ENCODE data around the gene BTBD8. TPM values are rescaled to one million over a fixed set of nuclear protein-coding genes. Genes with fewer than 3 reads are reported as not detected.
A peak's percentile ranks its signal among the peaks of the same experiment; 100 is the strongest.
"Not testable (repeated sequence)": the region's sequence is repeated elsewhere in the genome, so short reads cannot be mapped to it uniquely, and the experiment has no call there.

Gene BTBD8
- total and polyA plus RNA-seq, 3 donors from 2014 or later = 4.5 to 15.3 (median 14.6) TPM

- intact Hi-C loops (cut with DNase I; ENCODE audit: low total_unique reads) = no loop called here
- no peak overlapping the region for H3K27ac ChIP-seq
- DNase-seq = no peak
- H3K4me1 ChIP-seq = no peaks in the 10 kb centered on the region
- no peak for TF ChIP-seq CTCF (IDR thresholded peaks at IDR 0.05)
- no peak for TF ChIP-seq POLR2A (IDR thresholded peaks at IDR 0.05)
- 91% methylated on average over 5 of the region's 5 CpGs for WGBS, 2 donors
- no peak overlapping the region for H3K4me3 ChIP-seq
- H3K27me3 ChIP-seq = no peaks in the 10 kb centered on the region
- H3K9me3 ChIP-seq = no peaks in the 10 kb centered on the region
- no peaks in the 10 kb centered on the region for H3K36me3 ChIP-seq (ENCODE audit: low read depth, missing control alignments)
Measured at GRCh38 chr1:92076363-92076762, 3.8 kb upstream of the BTBD8 start.

GRCh38 chr1:92078077-92078476 is 2.1 kb upstream of the BTBD8 start:
- H3K9me3 ChIP-seq; H3K36me3 ChIP-seq (ENCODE audit: low read depth, missing control alignments); intact Hi-C loops (cut with DNase I; ENCODE audit: low total_unique reads); H3K4me1 ChIP-seq; H3K27ac ChIP-seq; H3K27me3 ChIP-seq; DNase-seq; H3K4me3 ChIP-seq: not testable (repeated sequence)
- 84% methylated on average over 8 of the region's 8 CpGs for WGBS, 2 donors

GRCh38 chr1:92079441-92079840 is 704 bp upstream of the BTBD8 start:
- Histone ChIP-seq H3K36me3 (ENCODE audit: low read depth, missing control alignments) (no peaks in the 10 kb centered on the region), H3K4me3 (peak overlapping the region; percentile 71 to 93), H3K9me3 (no peaks in the 10 kb centered on the region), H3K27me3 (no peaks in the 10 kb centered on the region), H3K4me1 (no peaks in the 10 kb centered on the region), H3K27ac (peak overlapping the region; percentile 68 to 83)
- intact Hi-C loops (cut with DNase I; ENCODE audit: low total_unique reads) = no loop called here
- WGBS, 2 donors = 45 to 84% methylated on average over 7 of the region's 7 CpGs
- TF ChIP-seq CTCF (IDR thresholded peaks at IDR 0.05) (no peak), POLR2A (IDR thresholded peaks at IDR 0.05) (no peak)
- DNase-seq = no peak

GRCh38 chr1:92081031-92081430 is 886 bp downstream of the BTBD8 start:
- Histone ChIP-seq H3K4me3 (peak overlapping the region; percentile 71 to 93), H3K4me1 (no peaks in the 10 kb centered on the region), H3K9me3 (no peaks in the 10 kb centered on the region), H3K27ac (peak overlapping the region; percentile 68 to 83), H3K36me3 (ENCODE audit: low read depth, missing control alignments) (no peaks in the 10 kb centered on the region), H3K27me3 (no peaks in the 10 kb centered on the region)
- DNase-seq = no peak
- WGBS, 2 donors = 24 to 29% methylated on average over 4 of the region's 4 CpGs
- TF ChIP-seq POLR2A (IDR thresholded peaks at IDR 0.05) (no peak), CTCF (IDR thresholded peaks at IDR 0.05) (no peak)
- intact Hi-C loops (cut with DNase I; ENCODE audit: low total_unique reads) = no loop called here

- Histone ChIP-seq H3K4me3 (no peak overlapping the region), H3K27ac (no peak overlapping the region), H3K9me3 (no peaks in the 10 kb centered on the region), H3K4me1 (no peaks in the 10 kb centered on the region), H3K27me3 (no peaks in the 10 kb centered on the region), H3K36me3 (ENCODE audit: low read depth, missing control alignments) (no peaks in the 10 kb centered on the region)
- WGBS, 2 donors = 95 to 96% methylated on average over 1 of the region's 1 CpG
- DNase-seq = no peak
- intact Hi-C loops (cut with DNase I; ENCODE audit: low total_unique reads) = no loop called here
- TF ChIP-seq CTCF (IDR thresholded peaks at IDR 0.05) = no peak
- TF ChIP-seq POLR2A (IDR thresholded peaks at IDR 0.05) = no peak
Measured at GRCh38 chr1:92084651-92085050, 4.5 kb downstream of the BTBD8 start.

Data from testis (tissue), 3 donors.